ENCODE data around the gene ABHD15.

DNA sequence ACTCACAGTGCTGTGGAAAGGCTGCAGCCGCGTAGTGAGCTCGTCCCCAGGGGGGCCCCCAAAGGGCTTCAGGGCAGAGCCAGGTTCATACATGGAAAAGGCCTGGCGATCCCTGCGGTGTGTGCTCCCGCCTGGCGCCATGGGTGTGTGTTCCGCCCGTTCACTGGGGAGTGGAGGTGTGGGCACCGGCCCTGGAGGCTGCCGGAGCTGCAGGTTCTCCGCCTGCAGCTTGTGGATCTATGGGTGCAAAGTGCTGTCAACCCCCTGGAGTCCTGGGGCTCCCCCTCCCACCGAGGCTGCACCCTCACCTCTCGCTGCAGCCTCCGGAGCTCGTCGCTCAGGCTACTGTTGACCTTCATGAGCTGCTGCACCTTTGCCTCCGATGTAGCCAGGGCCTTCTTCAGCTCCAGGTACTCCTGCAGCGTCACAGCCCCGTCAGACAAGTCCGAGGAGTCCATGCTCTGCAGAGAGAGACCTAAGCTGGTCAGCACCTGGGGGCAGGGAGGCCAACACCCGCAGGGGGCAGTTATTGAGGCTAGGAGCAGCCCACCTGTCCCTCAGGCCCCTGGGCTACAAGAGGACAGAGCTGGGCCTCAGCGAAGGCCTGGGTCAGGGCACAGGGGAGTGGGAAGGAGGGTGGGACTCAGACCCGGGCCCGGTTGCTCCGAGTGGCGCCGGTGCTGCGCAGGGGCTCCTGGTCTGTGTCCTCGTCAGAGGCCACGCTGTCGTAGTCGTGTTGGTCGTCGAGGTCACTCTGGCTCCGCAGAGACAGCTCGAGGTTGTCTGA is 9.6 kb upstream of the ABHD15 start:
- TF ChIP-seq GATA3 (IDR thresholded peaks at IDR 0.05; ENCODE audit: borderline replicate concordance), result no peak
- TF ChIP-seq HDAC2 (IDR thresholded peaks at IDR 0.05), result no peak
- TF ChIP-seq, protein P1, sequence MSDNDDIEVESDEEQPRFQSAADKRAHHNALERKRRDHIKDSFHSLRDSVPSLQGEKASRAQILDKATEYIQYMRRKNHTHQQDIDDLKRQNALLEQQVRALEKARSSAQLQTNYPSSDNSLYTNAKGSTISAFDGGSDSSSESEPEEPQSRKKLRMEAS (IDR thresholded peaks at IDR 0.05), result no peak
- TF ChIP-seq, protein P2, sequence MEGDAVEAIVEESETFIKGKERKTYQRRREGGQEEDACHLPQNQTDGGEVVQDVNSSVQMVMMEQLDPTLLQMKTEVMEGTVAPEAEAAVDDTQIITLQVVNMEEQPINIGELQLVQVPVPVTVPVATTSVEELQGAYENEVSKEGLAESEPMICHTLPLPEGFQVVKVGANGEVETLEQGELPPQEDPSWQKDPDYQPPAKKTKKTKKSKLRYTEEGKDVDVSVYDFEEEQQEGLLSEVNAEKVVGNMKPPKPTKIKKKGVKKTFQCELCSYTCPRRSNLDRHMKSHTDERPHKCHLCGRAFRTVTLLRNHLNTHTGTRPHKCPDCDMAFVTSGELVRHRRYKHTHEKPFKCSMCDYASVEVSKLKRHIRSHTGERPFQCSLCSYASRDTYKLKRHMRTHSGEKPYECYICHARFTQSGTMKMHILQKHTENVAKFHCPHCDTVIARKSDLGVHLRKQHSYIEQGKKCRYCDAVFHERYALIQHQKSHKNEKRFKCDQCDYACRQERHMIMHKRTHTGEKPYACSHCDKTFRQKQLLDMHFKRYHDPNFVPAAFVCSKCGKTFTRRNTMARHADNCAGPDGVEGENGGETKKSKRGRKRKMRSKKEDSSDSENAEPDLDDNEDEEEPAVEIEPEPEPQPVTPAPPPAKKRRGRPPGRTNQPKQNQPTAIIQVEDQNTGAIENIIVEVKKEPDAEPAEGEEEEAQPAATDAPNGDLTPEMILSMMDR (IDR thresholded peaks at IDR 0.05), result no peak
- TF ChIP-seq KDM1A (IDR thresholded peaks at IDR 0.05; ENCODE audit: low read depth), result no peak
- TF ChIP-seq POLR2A (IDR thresholded peaks at IDR 0.05; ENCODE audit: low read length), result no peak
- TF ChIP-seq TFCP2L1 (CRISPR knock-in tag; IDR thresholded peaks at IDR 0.05), result no peak
- TF ChIP-seq RARB (CRISPR knock-in tag; IDR thresholded peaks at IDR 0.05), result no peak
- no peak for TF ChIP-seq EP300 (IDR thresholded peaks at IDR 0.05)
- TF ChIP-seq HEYL (CRISPR knock-in tag; IDR thresholded peaks at IDR 0.05), result no peak
- TF ChIP-seq MYC (IDR thresholded peaks at IDR 0.05; ENCODE audit: borderline replicate concordance, low read length), result no peak
- no peak for TF ChIP-seq RAD21 (conservative IDR thresholded peaks at IDR 0.05 in 1 of 2, IDR thresholded peaks at IDR 0.05 in 1 of 2)
- no peak for TF ChIP-seq BHLHE40 (IDR thresholded peaks at IDR 0.05; ENCODE audit: low read depth, low read length)

Measured in A549 (cell line).